H9 (cell line): ENCODE results near the gene ALX3. TPM values are rescaled to one million over a fixed set of nuclear protein-coding genes. Genes with fewer than 3 reads are reported as not detected.

ENCODE experiments used
- DNase-seq: peaks from one replicate; pipeline ENCODE4 v3.0.0-alpha.2; 2017
- H2AFZ ChIP-seq: one replicate; pipeline ENCODE4 v1.6.1; 2013; ENCODE audit warnings: mild to moderate bottlenecking, low read length, control low read depth, moderate library complexity
- H2AK5ac ChIP-seq: 2 replicates; pipeline ENCODE4 v1.6.1; 2013; ENCODE audit warnings: low read length, control low read depth, mixed read lengths; ENCODE audit not compliant: insufficient read length
- H2BK120ac ChIP-seq: one replicate; pipeline ENCODE4 v1.6.1; 2013; ENCODE audit warnings: low read depth, mild to moderate bottlenecking, low read length, control low read depth, inconsistent platforms; ENCODE audit not compliant: poor library complexity, severe bottlenecking
- H2BK12ac ChIP-seq: 2 replicates; pipeline ENCODE4 v1.6.1; 2013; ENCODE audit warnings: low read length, control low read depth, mixed read lengths, low read depth; ENCODE audit not compliant: insufficient read length
- H2BK15ac ChIP-seq: 2 replicates; pipeline ENCODE4 v1.6.1; 2013; ENCODE audit warnings: low read depth, low read length, control low read depth
- H2BK20ac ChIP-seq: one replicate; pipeline ENCODE4 v1.6.1; 2013; ENCODE audit warnings: low read depth, mild to moderate bottlenecking, low read length, control low read depth, inconsistent platforms; ENCODE audit not compliant: poor library complexity, severe bottlenecking
- H2BK5ac ChIP-seq: 2 replicates; pipeline ENCODE4 v1.6.1; 2013; ENCODE audit warnings: low read length, control low read depth, mixed read lengths; ENCODE audit not compliant: insufficient read length
- H3K14ac ChIP-seq: 2 replicates; pipeline ENCODE4 v1.6.1; 2013; ENCODE audit warnings: low read length, control low read depth; ENCODE audit not compliant: insufficient read depth
- H3K18ac ChIP-seq: 2 replicates; pipeline ENCODE4 v1.6.1; 2013; ENCODE audit warnings: low read depth, mild to moderate bottlenecking, mixed read lengths, low read length, control low read depth; ENCODE audit not compliant: insufficient read length
- H3K23ac ChIP-seq: 2 replicates; pipeline ENCODE4 v1.6.1; 2013; ENCODE audit warnings: low read length, control low read depth, mixed read lengths, low read depth; ENCODE audit not compliant: insufficient read length
- H3K23me2 ChIP-seq: 2 replicates; pipeline ENCODE4 v1.6.1; 2013; ENCODE audit warnings: low read depth, mild to moderate bottlenecking, mixed read lengths, low read length, control low read depth; ENCODE audit not compliant: insufficient read length, poor library complexity, severe bottlenecking
- H3K27ac ChIP-seq: 2 replicates; pipeline ENCODE4 v1.5.1; 2013; ENCODE audit warnings: low read length, control low read depth, mixed read lengths, low read depth; ENCODE audit not compliant: insufficient read length
- H3K27me3 ChIP-seq: 2 replicates; pipeline ENCODE4 v1.6.1; 2013; ENCODE audit warnings: low read length, control low read depth, inconsistent platforms; ENCODE audit not compliant: insufficient read depth
- H3K4ac ChIP-seq: 2 replicates; pipeline ENCODE4 v1.6.1; 2013; ENCODE audit warnings: low read depth, mild to moderate bottlenecking, control low read depth, inconsistent platforms, low read length, moderate library complexity
- H3K4me1 ChIP-seq: 2 replicates; pipeline ENCODE4 v1.6.1; 2013; ENCODE audit warnings: low read length, control low read depth, inconsistent platforms; ENCODE audit not compliant: insufficient read depth
- H3K4me2 ChIP-seq: 2 replicates; pipeline ENCODE4 v1.6.1; 2013; ENCODE audit warnings: low read length, control low read depth, mixed read lengths; ENCODE audit not compliant: insufficient read length, insufficient read depth
- H3K56ac ChIP-seq: 2 replicates; pipeline ENCODE4 v1.6.1; 2013; ENCODE audit warnings: low read depth, mild to moderate bottlenecking, mixed read lengths, low read length, control low read depth; ENCODE audit not compliant: insufficient read length
- H3K79me1 ChIP-seq: 2 replicates; pipeline ENCODE4 v1.6.1; 2013; ENCODE audit warnings: low read depth, mild to moderate bottlenecking, moderate library complexity, low read length, control low read depth, inconsistent platforms; ENCODE audit not compliant: insufficient read depth, poor library complexity, severe bottlenecking
- H3K79me2 ChIP-seq: 2 replicates; pipeline ENCODE4 v1.6.1; 2013; ENCODE audit warnings: low read length, control low read depth, inconsistent platforms; ENCODE audit not compliant: insufficient read depth
- H3K9ac ChIP-seq: 2 replicates; pipeline ENCODE4 v1.6.1; 2013; ENCODE audit warnings: low read length, control low read depth, mixed read lengths; ENCODE audit not compliant: insufficient read length; ENCODE audit errors: extremely low read depth
- H3K9me3 ChIP-seq: one replicate; pipeline ENCODE4 v1.6.1; 2013; ENCODE audit warnings: low read depth, low read length, inconsistent platforms; ENCODE audit not compliant: control insufficient read depth
- H3T11ph ChIP-seq: one replicate; pipeline ENCODE4 v1.6.1; 2013; ENCODE audit warnings: mild to moderate bottlenecking, low read length, control low read depth, inconsistent platforms
- H4K20me1 ChIP-seq: one replicate; pipeline ENCODE4 v1.6.1; 2013; ENCODE audit not compliant: control insufficient read depth, insufficient read length, insufficient read depth
- H4K5ac ChIP-seq: 2 replicates; pipeline ENCODE4 v1.6.1; 2013; ENCODE audit warnings: low read depth, mild to moderate bottlenecking, mixed read lengths, low read length, control low read depth; ENCODE audit not compliant: insufficient read length
- H4K8ac ChIP-seq: replicated peaks from 2 replicates; pipeline ENCODE4 v1.6.1; 2013; ENCODE audit warnings: low read length, control low read depth, mixed read lengths, low read depth; ENCODE audit not compliant: insufficient read length
- H4K91ac ChIP-seq: 2 replicates; pipeline ENCODE4 v1.6.1; 2013; ENCODE audit warnings: low read depth, mild to moderate bottlenecking, moderate library complexity, mixed read lengths, low read length, control low read depth; ENCODE audit not compliant: insufficient read length
- H3K27ac Mint-ChIP-seq, 3 experiments: 2 replicates in 2 of 3; 3 replicates in 1 of 3; pipeline ENCODE4 v1.8.0; 2020 to 2021; ENCODE audit warnings: mixed read lengths in 3 of 3, mild to moderate bottlenecking in 1 of 3, moderate library complexity in 1 of 3
- H3K27me3 Mint-ChIP-seq: 2 replicates; pipeline ENCODE4 v1.8.0; 2021; ENCODE audit warnings: low read depth, mild to moderate bottlenecking, moderate library complexity, mixed read lengths
- H3K36me3 Mint-ChIP-seq, 3 experiments: 2 replicates in 2 of 3; 3 replicates in 1 of 3; pipeline ENCODE4 v1.8.0; 2020 to 2021; ENCODE audit warnings: low read depth in 3 of 3, mixed read lengths in 3 of 3; ENCODE audit not compliant: insufficient read depth in 1 of 3
- H3K4me1 Mint-ChIP-seq, 2 experiments: 2 replicates each; pipeline ENCODE4 v1.8.0; 2020; ENCODE audit warnings: mixed read lengths in 2 of 2
- H3K4me3 Mint-ChIP-seq, 2 experiments: 2 replicates in 1 of 2; 3 replicates in 1 of 2; pipeline ENCODE4 v1.8.0; 2020 to 2021; ENCODE audit warnings: mild to moderate bottlenecking in 2 of 2, mixed read lengths in 2 of 2, moderate library complexity in 1 of 2
- H3K9me3 Mint-ChIP-seq, 2 experiments: 2 replicates in 1 of 2; 3 replicates in 1 of 2; pipeline ENCODE4 v1.8.0; 2020; ENCODE audit warnings: mild to moderate bottlenecking in 2 of 2, mixed read lengths in 2 of 2, moderate library complexity in 1 of 2
- CTCF ChIP-seq: fragments of 200-600 bp; sonication (generic); conservative IDR thresholded peaks from 3 replicates; pipeline ENCODE4 v1.8.0; 2021; ENCODE audit warnings: antibody characterized with exemption, mild to moderate bottlenecking
- WGBS: extraction: QIAGEN DNeasy Blood & Tissue Kit; methylation state at CpG from one replicate; pipeline ENCODE4 v1.1.7; 2013; ENCODE audit warnings: missing lambda C conversion rate, low lambda C conversion rate, mixed read lengths; ENCODE audit not compliant: insufficient read length; ENCODE audit errors: extremely low coverage; 5-methylcytosine and 5-hydroxymethylcytosine counted together
- total RNA-seq: library from RNA; stranded (reverse); gene quantifications from 2 replicates; pipeline ENCODE4 v1.2.1, GENCODE V29; 2021

Gene ALX3
- total RNA-seq, 1 experiment from 2014 or later, result not detected

- no peak overlapping the region for H3K14ac ChIP-seq
- no peak overlapping the region for H2BK15ac ChIP-seq
- H3K9me3 ChIP-seq, result no peaks in the 10 kb centered on the region
- DNase-seq, result no peak
- no peak overlapping the region for H2AFZ ChIP-seq
- no peak overlapping the region for H4K91ac ChIP-seq
- H3K18ac ChIP-seq, result no peak overlapping the region
- H3K23me2 ChIP-seq, result no peaks in the 10 kb centered on the region
- no peak for TF ChIP-seq CTCF
- Mint-ChIP-seq H3K27ac (no peak overlapping the region), H3K27me3 (no peaks in the 10 kb centered on the region), H3K9me3 (no peaks in the 10 kb centered on the region), H3K4me3 (no peak overlapping the region), H3K36me3 (peaks cover 52 to 90% (median 89%) of the 10 kb centered on the region in 3 experiments; a peak in 6 of 7 replicates), H3K4me1 (no peaks in the 10 kb centered on the region)
- H2BK20ac ChIP-seq, result no peak overlapping the region
- no peak overlapping the region for H3K56ac ChIP-seq
- no peak overlapping the region for H2BK12ac ChIP-seq
- no peak overlapping the region for H3K4me2 ChIP-seq
- H4K5ac ChIP-seq, result no peak overlapping the region
- no CpG with 5 or more reads among the region's 3 CpGs for WGBS
- H2BK120ac ChIP-seq, result no peak overlapping the region
- no peak overlapping the region for H3K27ac ChIP-seq
- no peak overlapping the region for H2BK5ac ChIP-seq
- no peaks in the 10 kb centered on the region for H3K4me1 ChIP-seq
- H2AK5ac ChIP-seq, result no peak overlapping the region
- no peaks in the 10 kb centered on the region for H4K20me1 ChIP-seq
- no peak overlapping the region for H3K9ac ChIP-seq
- H3K23ac ChIP-seq, result no peak overlapping the region
- H3K27me3 ChIP-seq, result no peaks in the 10 kb centered on the region
- H3K79me1 ChIP-seq, result no peaks in the 10 kb centered on the region
- no peak overlapping the region for H3T11ph ChIP-seq
- H3K4ac ChIP-seq, result no peak overlapping the region
- no peaks in the 10 kb centered on the region for H3K79me2 ChIP-seq
- no peak overlapping the region for H4K8ac ChIP-seq
Measured at GRCh38 chr1:110017792-110018191, 52.7 kb downstream of the ALX3 start.
